Activated CD8-positive, alpha-beta memory T cell treated with anti-CD3 and anti-CD28 coated beads for 24 hours (primary cell): ENCODE results near the gene MKKS.
"Not testable (repeated sequence)": the region's sequence is repeated elsewhere in the genome, so short reads cannot be mapped to it uniquely, and the experiment has no call there.

Source experiments
- DNase-seq: peaks from one replicate; pipeline ENCODE4 v3.0.0-alpha.2; 2020

Gene MKKS

GRCh38 chr20:10411673-10412072, 22.3 kb downstream of the MKKS start:
- DNase-seq = no peak

DNA sequence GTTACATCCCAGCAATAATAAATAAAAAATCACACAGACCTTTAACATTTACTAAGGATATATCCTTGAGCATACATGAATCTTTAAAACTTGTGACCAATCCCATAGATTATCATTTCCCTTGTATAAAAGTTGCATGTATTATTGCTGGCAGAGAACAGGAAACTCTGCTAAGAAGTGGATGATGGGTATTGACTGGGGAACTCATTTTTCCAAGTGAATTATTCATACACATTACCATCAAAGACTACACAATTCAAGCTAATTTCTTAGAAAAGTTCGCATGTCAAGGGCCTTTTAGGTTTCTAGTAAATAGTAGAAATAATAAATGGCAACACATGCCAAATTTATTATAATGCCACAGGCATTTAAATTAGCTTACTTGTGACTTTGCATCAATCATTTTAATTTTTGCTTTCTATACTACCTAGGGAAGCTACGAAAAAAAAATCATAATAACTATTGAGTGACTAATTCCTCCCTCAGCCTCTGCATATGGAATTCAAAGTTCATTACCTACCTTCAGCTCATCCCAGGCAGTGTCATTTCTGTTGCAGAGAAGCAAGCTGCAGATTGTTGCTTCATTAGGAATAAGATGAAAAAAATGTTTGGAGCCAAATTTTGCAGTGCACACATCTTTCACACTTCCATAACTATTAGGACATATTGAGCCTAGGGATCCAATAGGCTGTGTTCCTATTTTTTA, 25.8 kb downstream of the MKKS start:
- no peak for DNase-seq

- DNase-seq = no peak
Observed at GRCh38 chr20:10404959-10405530, 29.0 kb downstream of the MKKS start.

DNA sequence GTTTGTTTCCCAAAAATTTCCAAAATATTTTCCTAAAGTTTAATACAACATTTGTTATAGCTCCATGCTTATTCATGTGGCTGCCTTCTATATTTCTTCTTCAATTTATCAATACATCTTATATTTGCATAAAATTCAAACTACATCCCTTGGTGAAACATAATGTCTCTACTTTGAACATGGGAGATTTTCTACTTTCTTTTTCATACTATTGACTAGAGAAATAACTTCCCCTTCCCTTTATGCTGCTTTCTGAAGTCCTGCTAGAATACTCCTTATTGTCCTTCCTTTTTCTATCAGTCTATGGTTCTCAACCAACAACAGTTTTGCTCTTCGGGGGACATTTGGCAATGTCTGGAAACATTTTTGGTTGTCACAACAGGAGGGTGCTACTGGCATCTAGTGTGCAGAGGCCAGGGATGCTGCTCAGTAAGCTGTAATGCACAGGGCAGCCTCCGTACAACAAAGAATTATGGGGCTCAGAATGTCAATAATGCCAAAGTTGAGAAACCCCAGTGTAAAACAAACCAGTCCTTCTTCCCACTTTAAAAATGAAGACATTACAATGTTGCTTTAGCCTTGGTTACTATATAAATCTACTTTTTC, 29.9 kb downstream of the MKKS start:
- DNase-seq = no peak

GRCh38 chr20:10402938-10403608, 30.9 kb downstream of the MKKS start:
- no peak for DNase-seq

- DNase-seq = no peak
Observed at GRCh38 chr20:10398834-10399369, 35.1 kb downstream of the MKKS start.

DNA sequence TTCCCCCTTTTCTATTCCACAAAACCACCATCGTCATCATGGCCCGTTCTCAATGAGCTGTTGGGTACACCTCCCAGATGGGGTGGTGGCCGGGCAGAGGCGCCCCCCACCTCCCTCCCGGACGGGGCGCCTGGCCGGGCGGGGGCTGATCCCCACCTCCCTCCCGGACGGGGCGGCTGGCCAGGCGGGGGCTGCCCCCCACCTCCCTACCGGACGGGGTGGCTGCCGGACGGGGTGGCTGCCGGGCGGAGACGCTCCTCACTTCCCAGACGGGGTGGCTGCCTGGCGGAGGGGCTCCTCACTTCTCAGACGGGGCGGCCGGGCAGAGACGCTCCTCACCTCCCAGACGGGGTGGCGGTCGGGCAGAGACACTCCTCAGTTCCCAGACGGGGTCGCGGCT, 39.3 kb downstream of the MKKS start:
- not testable (repeated sequence) for DNase-seq

DNA sequence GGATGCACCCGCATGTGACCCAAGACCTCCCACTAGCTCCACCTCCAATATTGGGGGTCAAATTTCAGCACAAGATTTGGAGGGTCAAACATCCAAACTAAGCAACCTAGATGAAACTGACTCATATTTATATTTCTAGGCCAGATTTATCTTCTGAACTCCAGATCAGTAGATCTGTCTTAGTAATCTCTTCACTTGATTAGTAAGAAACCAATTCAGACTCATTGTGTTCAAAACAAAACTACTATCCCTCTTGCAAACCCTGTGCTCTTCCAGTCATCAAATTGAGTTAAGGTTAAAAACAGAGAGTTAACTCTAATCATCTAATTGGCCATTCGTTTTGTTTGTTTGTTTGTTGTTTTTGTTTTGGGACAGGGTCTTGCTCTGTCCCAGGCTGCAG, 43.3 kb downstream of the MKKS start:
- no peak for DNase-seq

- DNase-seq = no peak
Observed at GRCh38 chr20:10388597-10388996, 45.4 kb downstream of the MKKS start.

DNA sequence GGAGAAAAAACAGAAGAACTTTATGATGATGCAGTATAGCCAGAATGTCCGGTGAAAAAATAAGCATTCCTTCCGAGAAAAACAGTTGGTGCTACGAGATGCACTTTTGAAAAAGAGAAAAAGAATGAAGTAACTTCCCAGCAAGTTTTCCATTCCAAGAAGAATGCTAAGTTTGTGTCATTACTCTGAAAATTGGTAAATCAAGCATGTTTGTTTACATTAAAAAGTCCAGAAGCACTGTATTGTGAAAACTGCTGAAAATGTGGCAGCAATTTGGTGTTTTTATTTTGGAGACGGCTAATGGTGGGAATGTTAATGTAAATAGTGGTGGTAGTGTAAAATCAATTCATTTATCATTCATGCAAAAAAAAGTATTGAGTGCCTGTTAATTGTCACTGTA, 46.3 kb downstream of the MKKS start:
- DNase-seq = no peak

DNA sequence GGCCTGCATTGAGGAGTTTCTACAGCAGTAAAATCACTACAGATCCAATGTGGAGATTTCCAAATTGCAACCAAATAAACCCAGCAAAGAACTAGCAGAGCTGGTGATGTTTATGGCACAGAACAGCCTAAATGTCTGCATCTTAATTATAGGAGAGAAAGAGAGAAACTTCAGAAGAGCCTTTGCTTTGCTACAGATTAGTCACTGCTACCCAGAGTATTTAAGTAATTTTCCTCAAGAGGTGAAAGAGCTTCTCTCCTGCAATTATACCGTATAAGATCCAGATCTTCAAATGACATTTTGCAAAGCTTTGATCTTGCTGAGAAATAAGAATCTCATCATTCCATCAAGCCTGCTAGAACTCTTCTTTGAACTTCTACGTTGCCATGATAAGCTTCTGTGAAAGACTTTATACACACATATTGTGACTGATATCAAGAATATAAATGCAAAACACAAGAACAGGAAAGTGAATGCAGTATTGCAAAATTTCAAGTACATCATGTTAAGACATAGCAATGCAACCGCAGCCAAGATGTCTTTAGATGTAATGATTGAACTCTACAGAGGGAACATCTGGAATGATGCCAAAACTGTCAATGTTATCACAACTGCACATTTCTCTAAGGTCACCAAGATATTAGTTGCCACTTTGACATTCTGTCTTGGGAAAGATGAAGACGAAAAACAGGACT, 48.0 kb downstream of the MKKS start:
- DNase-seq = no peak

DNA sequence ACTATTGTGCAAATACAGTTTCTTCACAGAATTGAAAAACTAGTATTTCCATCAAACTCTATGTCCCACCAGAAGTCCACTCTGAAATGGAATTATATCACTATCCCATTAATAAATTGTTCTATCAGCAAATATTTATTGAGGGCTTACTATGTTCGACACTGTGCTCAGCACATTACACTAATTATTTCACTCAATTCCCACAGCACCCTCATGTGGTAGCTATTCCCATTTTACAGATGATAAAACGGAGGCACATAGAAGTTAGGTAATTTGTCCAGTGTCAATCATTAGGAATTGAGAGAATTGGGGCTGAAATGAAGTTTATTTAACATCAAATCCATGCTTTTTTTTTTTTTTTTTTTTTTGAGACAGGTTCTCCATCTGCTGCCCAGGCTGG, 52.5 kb downstream of the MKKS start:
- DNase-seq = no peak

DNA sequence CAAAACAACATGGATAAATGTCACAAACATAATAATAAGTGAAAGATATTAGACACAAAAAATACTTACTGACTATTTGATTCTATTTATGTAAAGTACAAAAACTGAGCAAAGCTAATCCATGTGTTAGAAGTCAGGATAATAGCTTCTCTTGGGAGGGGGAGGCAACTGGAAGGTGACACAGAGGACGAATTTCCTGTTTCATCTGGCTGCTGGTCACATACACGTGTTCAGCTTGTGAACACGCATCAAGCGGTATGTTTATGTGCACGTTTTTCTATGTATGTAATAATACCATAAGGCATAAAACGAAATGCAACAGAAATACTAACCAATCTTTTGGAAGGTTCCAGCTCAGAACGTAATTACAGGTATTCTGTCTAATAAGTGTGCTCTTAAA, 54.3 kb downstream of the MKKS start:
- no peak for DNase-seq

GRCh38 chr20:10376270-10377075, 57.5 kb downstream of the MKKS start:
- no peak for DNase-seq

- DNase-seq = no peak
Observed at GRCh38 chr20:10375191-10375590, 58.8 kb downstream of the MKKS start.

- DNase-seq = no peak
Observed at GRCh38 chr20:10374036-10374435, 60.0 kb downstream of the MKKS start.

- no peak for DNase-seq
Observed at GRCh38 chr20:10371467-10371866, 62.6 kb downstream of the MKKS start.

GRCh38 chr20:10370091-10370887, 63.7 kb downstream of the MKKS start:
- DNase-seq = no peak

DNA sequence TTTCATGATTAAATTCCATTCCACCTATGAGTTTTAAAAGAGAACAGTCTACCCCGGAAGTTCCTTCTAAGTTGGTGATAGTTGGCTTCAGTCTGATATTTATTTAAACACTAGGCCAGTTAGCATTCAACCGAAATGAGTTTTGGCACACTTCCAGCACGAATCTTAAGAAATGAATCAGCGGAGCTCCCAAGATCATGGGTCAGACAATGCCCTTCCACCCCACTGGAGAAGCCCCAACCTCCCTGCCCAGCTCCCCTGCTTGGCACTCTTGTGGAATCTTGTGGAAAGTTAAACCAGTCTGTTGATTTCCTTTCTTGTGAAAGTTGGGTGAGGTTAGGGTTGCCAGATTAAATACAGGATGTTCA, 64.3 kb downstream of the MKKS start:
- no peak for DNase-seq

DNA sequence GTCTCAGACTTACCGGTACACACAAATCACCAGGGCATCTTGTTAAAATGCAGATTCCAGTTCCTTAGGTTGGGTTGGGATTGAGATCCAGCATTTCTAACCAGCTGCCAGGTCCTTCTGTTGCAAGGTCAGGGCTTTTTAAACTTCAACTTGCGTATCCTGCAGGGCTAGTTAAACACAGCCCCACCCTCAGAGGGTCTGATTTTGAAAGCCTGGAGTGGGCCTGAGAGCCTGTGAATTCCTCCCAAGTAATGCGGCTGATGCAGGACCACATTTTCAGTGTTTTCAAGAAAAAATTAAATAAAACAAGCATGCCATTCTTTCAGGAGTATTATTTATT, 65.3 kb downstream of the MKKS start:
- no peak for DNase-seq

GRCh38 chr20:10367943-10368701, 65.9 kb downstream of the MKKS start:
- DNase-seq = no peak
